Fibroblast of lung (primary cell): ENCODE measurements around the gene KIRREL3. TPM values are rescaled to one million over a fixed set of nuclear protein-coding genes. Genes with fewer than 3 reads are reported as not detected.

ENCODE experiments used
- DNase-seq, 2 donors: peaks; one replicate each; pipeline versions ENCODE4 v3.0.0 to v3.0.0-alpha.2; 2010; ENCODE audit warnings: low read depth in 2 of 2
- H2AFZ ChIP-seq: 2 replicates; pipeline ENCODE4 v1.5.1; 2012; ENCODE audit warnings: low read length, control low read depth, inconsistent platforms
- H3K27ac ChIP-seq: 2 replicates; pipeline ENCODE4 v1.5.1; 2011; ENCODE audit warnings: low read length, control low read depth; ENCODE audit not compliant: insufficient read depth
- H3K27me3 ChIP-seq: 2 replicates; pipeline ENCODE4 v1.5.1; 2011; ENCODE audit warnings: mild to moderate bottlenecking, low read length; ENCODE audit not compliant: control insufficient read depth, insufficient read depth
- H3K36me3 ChIP-seq: 2 replicates; pipeline ENCODE4 v1.5.1; 2011; ENCODE audit warnings: low read length; ENCODE audit not compliant: control insufficient read depth, insufficient read depth
- H3K4me1 ChIP-seq: 2 replicates; pipeline ENCODE4 v1.5.1; 2011; ENCODE audit warnings: low read length; ENCODE audit not compliant: control insufficient read depth, insufficient read depth; ENCODE audit errors: extremely low read depth
- H3K4me2 ChIP-seq: 2 replicates; pipeline ENCODE4 v1.5.1; 2011; ENCODE audit warnings: low read length, control low read depth; ENCODE audit not compliant: insufficient read depth; ENCODE audit errors: extremely low read depth
- H3K4me3 ChIP-seq, 4 experiments: fragments of 200-600 bp in 1 of 4; sonication (generic) in 1 of 4; replicated peaks in 1 of 4; 2 replicates each; pipeline ENCODE4 v1.5.1; 2011 to 2016; ENCODE audit warnings: low read length in 4 of 4, low read depth in 3 of 4, mild to moderate bottlenecking in 3 of 4, control low read depth in 2 of 4, inconsistent platforms in 1 of 4, mixed read lengths in 1 of 4; ENCODE audit not compliant: insufficient read depth in 1 of 4; ENCODE audit errors: control extremely low read depth in 1 of 4
- H3K79me2 ChIP-seq: 2 replicates; pipeline ENCODE4 v1.5.1; 2012; ENCODE audit warnings: mild to moderate bottlenecking, low read length, inconsistent platforms; ENCODE audit not compliant: control insufficient read depth, insufficient read depth
- H3K9ac ChIP-seq: 2 replicates; pipeline ENCODE4 v1.5.1; 2011; ENCODE audit warnings: mild to moderate bottlenecking, low read length, control low read depth; ENCODE audit not compliant: insufficient read depth
- H3K9me3 ChIP-seq: 2 replicates; pipeline ENCODE4 v1.5.1; 2012; ENCODE audit warnings: low read depth, low read length; ENCODE audit not compliant: control insufficient read depth, insufficient read depth
- H4K20me1 ChIP-seq: 2 replicates; pipeline ENCODE4 v1.5.1; 2011; ENCODE audit warnings: low read length; ENCODE audit not compliant: control insufficient read depth, insufficient read depth; ENCODE audit errors: extremely low read depth
- EZH2 ChIP-seq: IDR thresholded peaks from 2 replicates; pipeline ENCODE4 v1.5.1; 2012; ENCODE audit warnings: low read length, control low read depth, mild to moderate bottlenecking; ENCODE audit errors: missing control alignments
- polyA plus RNA-seq, 2 donors: library from polyadenylated mRNA; depleted of rRNA in 1 of 2; stranded (reverse) in 1 of 2; unstranded in 1 of 2; fragments of >200 nt; gene quantifications; 2 replicates each; pipeline ENCODE4 v1.2.1, GENCODE V29; 2011 to 2012; ENCODE audit warnings: missing spikeins in 1 of 2
- total RNA-seq: library from RNA; depleted of rRNA; stranded (reverse); fragments of >200 nt; gene quantifications from 2 replicates; pipeline ENCODE4 v1.2.1, GENCODE V29; 2014
- TF ChIP-seq, protein P1 (sequence below), 2 donors: IDR thresholded peaks in 1 of 2; conservative IDR thresholded peaks in 1 of 2; 1 replicate in 1 of 2; 2 replicates in 1 of 2; pipeline ENCODE4 v1.5.1; 2011 to 2012; ENCODE audit warnings: low read length in 2 of 2, control low read depth in 1 of 2, inconsistent platforms in 1 of 2, low read depth in 1 of 2, mild to moderate bottlenecking in 1 of 2

Gene KIRREL3
- total and polyA plus RNA-seq, 2 donors (not counting 1 experiment from before 2014, with no cell fraction given): 2.8 to 6.1 TPM

GRCh38 chr11:126949066-126949891, 51.3 kb downstream of the KIRREL3 start:
- Histone ChIP-seq H2AFZ (no peak overlapping the region), H3K27me3 (no peaks in the 10 kb centered on the region), H3K36me3 (no peaks in the 10 kb centered on the region), H3K4me1 (peaks cover 6% of the 10 kb centered on the region), H3K4me3 (no peak overlapping the region), H3K4me2 (no peak overlapping the region), H4K20me1 (no peaks in the 10 kb centered on the region), H3K9ac (no peak overlapping the region), H3K79me2 (no peaks in the 10 kb centered on the region), H3K9me3 (no peaks in the 10 kb centered on the region), H3K27ac (no peak overlapping the region)
- no peak for TF ChIP-seq EZH2
- TF ChIP-seq, protein P1, sequence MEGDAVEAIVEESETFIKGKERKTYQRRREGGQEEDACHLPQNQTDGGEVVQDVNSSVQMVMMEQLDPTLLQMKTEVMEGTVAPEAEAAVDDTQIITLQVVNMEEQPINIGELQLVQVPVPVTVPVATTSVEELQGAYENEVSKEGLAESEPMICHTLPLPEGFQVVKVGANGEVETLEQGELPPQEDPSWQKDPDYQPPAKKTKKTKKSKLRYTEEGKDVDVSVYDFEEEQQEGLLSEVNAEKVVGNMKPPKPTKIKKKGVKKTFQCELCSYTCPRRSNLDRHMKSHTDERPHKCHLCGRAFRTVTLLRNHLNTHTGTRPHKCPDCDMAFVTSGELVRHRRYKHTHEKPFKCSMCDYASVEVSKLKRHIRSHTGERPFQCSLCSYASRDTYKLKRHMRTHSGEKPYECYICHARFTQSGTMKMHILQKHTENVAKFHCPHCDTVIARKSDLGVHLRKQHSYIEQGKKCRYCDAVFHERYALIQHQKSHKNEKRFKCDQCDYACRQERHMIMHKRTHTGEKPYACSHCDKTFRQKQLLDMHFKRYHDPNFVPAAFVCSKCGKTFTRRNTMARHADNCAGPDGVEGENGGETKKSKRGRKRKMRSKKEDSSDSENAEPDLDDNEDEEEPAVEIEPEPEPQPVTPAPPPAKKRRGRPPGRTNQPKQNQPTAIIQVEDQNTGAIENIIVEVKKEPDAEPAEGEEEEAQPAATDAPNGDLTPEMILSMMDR (conservative IDR thresholded peaks at IDR 0.05 in 1 of 2, IDR thresholded peaks at IDR 0.05 in 1 of 2; ENCODE audit: low read depth in 1 of 2, low read length in 2 of 2): no peak
- peak in 1 of 2 donors; percentile 95 for DNase-seq

DNA sequence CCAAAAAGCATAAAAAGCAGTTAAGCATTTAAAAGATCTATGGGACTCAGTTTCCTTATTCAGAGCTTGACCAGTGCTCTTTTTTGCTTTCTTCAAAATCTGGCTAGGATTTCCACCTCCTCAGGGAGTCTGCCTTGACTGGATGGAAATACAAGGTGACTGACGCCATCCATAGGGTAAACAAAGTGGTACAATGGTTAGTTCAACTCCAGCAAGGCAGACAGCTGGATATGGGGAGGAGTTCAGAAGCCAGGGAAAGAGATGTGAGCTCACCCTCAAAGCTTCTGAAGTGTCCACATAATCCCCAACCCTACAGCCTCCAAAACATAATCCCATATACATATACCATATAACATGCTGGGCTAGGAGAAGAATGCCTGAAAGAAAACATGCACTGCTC, 52.0 kb downstream of the KIRREL3 start:
- Histone ChIP-seq H2AFZ (no peak overlapping the region), H3K79me2 (no peaks in the 10 kb centered on the region), H3K27me3 (no peaks in the 10 kb centered on the region), H3K4me1 (peaks cover 6% of the 10 kb centered on the region), H3K9me3 (no peaks in the 10 kb centered on the region), H3K4me2 (no peak overlapping the region), H3K9ac (no peak overlapping the region), H3K36me3 (no peaks in the 10 kb centered on the region), H3K4me3 (no peak overlapping the region), H3K27ac (no peak overlapping the region), H4K20me1 (no peaks in the 10 kb centered on the region)
- DNase-seq: peak in 1 of 2 donors; percentile 63
- TF ChIP-seq, protein P1 (conservative IDR thresholded peaks at IDR 0.05 in 1 of 2, IDR thresholded peaks at IDR 0.05 in 1 of 2; ENCODE audit: low read depth in 1 of 2, low read length in 2 of 2): no peak
- TF ChIP-seq EZH2: no peak

- no peaks in the 10 kb centered on the region for H3K27me3 ChIP-seq
- H3K27ac ChIP-seq: no peak overlapping the region
- peaks cover 6% of the 10 kb centered on the region for H3K4me1 ChIP-seq
- H3K79me2 ChIP-seq: no peaks in the 10 kb centered on the region
- no peak overlapping the region for H3K4me2 ChIP-seq
- DNase-seq: no peak
- H3K4me3 ChIP-seq: no peak overlapping the region
- no peak overlapping the region for H3K9ac ChIP-seq
- H2AFZ ChIP-seq: no peak overlapping the region
- no peaks in the 10 kb centered on the region for H3K36me3 ChIP-seq
- H4K20me1 ChIP-seq: no peaks in the 10 kb centered on the region
- H3K9me3 ChIP-seq: no peaks in the 10 kb centered on the region
- no peak for TF ChIP-seq EZH2
- TF ChIP-seq, protein P1 (conservative IDR thresholded peaks at IDR 0.05 in 1 of 2, IDR thresholded peaks at IDR 0.05 in 1 of 2; ENCODE audit: low read depth in 1 of 2, low read length in 2 of 2): no peak
Measured at GRCh38 chr11:126945319-126945718, 55.3 kb downstream of the KIRREL3 start.
